Activated gamma-delta T cell treated with anti-CD3 and anti-CD28 coated beads, Interleukin-2, amount 50 U/mL, for 16 hours (primary cell): ENCODE measurements around the gene WSB1.
A peak's percentile ranks its signal among the peaks of the same experiment; 100 is the strongest.
"Not testable (repeated sequence)": the region's sequence is repeated elsewhere in the genome, so short reads cannot be mapped to it uniquely, and the experiment has no call there.

ENCODE experiments used
- DNase-seq: peaks from one replicate; pipeline ENCODE4 v3.0.0-alpha.2; 2020; ENCODE audit warnings: low read depth

Gene WSB1

GRCh38 chr17:27279132-27279531 lies 14.8 kb upstream of the WSB1 start:
- not testable (repeated sequence) for DNase-seq

- DNase-seq: no peak
Measured at GRCh38 chr17:27280527-27280926, 13.4 kb upstream of the WSB1 start.

- DNase-seq: no peak
Measured at GRCh38 chr17:27281438-27281837, 12.5 kb upstream of the WSB1 start.

- DNase-seq: no peak
Measured at GRCh38 chr17:27282054-27282551, 11.8 kb upstream of the WSB1 start.

DNA sequence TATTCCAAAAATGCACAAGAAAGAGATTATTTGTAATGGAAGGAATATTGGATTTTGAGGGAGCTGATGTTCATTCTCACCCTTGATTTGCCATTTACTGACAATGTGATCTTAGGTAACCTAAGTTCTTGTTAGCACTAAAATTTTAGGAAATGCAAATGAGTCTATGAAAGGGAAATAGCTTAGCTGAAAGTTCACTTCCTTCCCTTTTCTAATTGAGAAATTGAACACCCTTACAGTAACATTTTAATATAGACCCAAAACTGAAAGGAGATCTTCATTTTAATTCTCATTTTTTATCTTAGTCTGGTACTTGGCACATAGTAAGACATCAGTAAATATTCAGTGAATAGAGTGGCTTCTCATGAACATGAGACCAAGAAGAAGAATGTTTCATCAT lies 10.9 kb upstream of the WSB1 start:
- no peak for DNase-seq

GRCh38 chr17:27283751-27284150 lies 10.2 kb upstream of the WSB1 start:
- no peak for DNase-seq

GRCh38 chr17:27284811-27285415 lies 9.0 kb upstream of the WSB1 start:
- no peak for DNase-seq

- DNase-seq: no peak
Measured at GRCh38 chr17:27285516-27285915, 8.4 kb upstream of the WSB1 start.

GRCh38 chr17:27288183-27288582 lies 5.7 kb upstream of the WSB1 start:
- no peak for DNase-seq

DNA sequence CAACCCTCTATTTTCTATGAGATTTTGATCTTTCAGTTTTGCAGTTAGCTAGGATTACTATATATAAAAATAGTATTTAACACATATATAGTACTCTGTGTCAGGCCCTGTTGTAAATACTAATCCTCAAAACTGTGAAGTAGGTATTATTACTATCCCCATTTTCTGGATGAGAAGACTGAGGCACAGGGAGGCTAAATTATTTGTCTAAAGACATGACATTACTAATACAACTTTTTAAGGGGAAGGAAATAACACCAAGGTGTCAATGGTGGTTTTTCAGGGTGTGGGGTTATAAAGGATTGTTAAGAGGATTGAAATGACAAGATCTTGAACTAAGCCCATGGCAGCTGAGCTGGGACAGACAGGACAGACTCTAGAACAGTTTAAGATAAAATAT lies 4.1 kb upstream of the WSB1 start:
- DNase-seq: no peak

GRCh38 chr17:27290916-27291598 lies 2.9 kb upstream of the WSB1 start:
- no peak for DNase-seq

DNA sequence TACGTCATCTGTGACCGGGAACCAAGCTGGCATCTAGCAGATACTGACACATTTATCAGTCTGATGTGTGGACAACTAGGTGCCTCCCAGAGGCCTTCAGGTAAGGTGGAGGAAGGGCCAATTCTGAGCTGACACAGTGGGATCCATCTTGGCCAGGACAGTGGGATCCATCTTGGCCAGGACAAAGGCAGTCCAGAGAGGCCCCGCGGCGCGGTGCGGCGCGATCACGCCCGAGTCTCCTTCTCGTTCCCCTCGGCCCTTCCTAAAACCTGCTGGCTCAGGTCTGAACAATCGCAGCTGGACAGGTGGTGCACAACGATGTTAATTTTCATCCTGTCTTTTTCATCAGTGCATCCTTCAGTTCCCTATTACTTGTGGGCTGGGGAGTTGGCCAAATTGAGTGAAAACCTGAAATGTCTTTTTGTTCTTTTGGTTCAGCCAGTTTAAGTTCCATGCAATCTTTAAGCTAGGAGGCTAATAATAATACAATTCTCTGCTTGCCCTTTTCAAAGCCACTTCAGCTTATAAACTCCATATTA lies 486 bp upstream of the WSB1 start:
- DNase-seq: no peak

DNA sequence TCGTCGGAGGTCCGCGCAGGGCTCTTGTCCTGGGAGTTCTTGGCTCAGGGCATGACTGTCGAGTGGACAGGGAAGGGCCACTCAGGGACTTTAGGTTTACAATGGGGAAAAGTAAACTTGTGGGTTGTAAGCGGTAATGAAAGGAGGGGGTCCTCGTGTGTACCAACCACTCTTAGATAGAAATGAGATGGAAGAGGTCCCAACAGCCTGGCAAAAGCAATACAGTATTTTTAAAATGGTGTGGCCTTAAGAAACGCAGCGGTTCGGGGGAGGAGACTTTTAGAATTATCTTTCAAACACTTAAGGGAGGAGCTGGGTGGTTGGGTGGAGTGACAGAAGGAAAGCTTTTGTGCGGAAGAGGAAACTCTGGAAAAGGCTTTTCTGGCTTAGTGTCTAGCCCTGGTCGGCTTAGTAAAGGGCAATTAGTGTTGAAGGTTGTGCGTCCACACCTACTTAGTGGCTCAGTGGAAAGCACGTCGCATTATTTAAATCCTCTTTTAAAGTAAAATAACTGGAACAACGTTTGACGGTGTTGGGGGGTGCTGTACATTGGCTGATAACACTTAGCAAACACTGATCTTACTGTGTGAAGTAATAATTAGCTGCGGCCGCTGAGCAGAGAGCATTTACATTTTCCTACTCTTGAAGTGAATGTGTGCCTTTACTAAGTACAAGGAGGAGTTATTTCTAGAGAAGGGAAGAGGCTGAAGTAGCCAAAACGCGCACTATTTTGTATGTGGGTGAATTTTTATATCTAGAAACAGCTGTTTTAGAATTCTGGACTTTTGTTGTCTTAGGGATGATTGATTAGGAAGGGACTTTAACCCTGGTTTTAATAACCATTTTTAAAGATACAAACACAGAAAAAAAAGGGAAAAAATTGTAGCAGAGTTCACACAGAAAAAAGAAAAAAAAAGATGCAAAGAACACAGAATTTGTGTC lies 1.0 kb downstream of the WSB1 start:
- peak; percentile 12 for DNase-seq

DNA sequence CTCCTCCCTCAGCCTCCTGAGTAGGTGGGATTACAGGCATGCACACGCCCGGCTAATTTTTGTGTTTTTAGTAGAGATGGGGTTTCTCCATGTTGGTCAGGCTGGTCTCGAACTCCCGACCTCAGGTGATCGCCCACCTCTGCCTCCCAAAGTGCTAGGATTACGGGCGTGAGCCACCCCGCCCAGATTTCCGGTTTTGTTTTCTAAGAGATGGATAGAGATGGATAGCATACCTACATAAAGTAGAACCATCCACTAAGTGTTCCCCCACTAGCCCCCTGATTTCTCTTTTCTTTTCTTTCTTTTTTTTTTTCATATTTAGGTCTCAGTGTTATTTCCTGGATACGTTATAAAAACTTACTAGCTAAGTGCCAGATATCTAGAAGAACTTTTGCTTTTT lies 2.0 kb downstream of the WSB1 start:
- no peak for DNase-seq

- DNase-seq: no peak
Measured at GRCh38 chr17:27296428-27296979, 2.6 kb downstream of the WSB1 start.

GRCh38 chr17:27299384-27300049 lies 5.6 kb downstream of the WSB1 start:
- DNase-seq: no peak

DNA sequence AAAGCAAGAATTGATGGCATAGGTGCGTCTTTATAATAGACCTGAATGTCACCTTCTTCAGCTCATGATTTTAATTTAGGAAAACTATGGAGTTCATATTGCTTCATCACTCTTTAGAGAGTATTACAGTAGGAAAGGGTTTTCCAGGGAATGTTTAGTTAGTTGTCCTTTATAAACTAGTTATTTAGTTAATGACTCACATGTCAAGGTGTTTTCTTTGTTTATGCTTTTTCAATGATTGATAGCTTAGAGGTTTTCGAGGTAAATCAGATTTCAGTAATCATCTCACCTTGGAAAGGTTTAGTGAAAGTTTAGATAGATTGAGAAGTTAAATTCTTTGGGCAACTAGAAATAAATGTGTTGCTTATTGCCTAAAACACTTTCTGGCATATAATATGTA lies 9.8 kb downstream of the WSB1 start:
- DNase-seq: no peak

DNA sequence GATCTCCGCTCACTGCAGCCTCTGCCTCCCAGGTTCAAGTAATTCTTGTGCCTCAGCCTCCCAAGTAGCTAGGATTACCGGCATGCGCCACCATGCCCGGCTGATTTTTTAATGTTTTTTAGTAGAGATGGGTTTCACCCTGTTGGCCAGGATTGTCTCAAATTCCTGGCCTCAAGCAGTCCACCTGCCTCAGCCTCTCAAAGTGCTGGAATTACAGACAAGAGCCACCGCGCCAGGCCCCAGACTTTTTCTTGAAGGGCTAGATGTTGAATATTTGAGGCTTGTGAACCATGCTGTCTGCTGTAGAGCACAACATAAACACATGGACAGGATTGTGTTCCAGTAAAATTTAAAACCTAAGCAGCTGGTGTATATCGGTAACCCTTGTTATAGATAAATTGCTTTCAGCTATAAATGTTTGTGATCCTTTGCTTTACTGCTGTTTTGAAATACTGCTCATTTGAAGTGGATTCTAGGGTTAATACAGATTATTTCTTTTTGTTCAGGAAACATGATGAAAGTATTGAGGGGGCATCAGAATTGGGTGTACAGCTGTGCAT lies 12.4 kb downstream of the WSB1 start:
- DNase-seq: no peak

DNA sequence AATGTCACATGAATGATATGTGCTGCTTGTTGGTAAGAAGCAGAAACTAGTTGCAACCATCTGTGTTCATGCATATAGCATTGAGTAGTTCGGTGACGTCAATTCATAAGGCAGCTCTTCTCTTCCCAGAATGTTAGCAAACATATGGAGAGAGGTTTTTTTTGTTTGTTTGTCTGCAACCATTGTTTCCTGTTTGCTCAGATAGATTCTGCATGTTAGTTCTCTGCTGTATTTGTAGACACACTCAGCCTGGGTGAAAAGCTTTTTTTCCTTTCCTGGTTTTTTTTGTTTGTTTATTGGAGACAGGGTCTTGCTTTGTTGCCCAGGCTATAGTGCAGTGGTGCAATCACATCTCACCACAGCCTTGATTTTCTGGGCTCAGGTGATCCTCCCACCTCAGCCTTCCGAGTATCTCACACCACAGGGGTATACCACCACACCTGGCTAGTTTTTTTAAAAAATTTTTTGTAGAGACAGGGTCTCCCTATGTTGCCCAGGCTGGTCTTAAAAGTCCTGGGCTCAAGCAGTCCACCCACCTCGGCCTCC lies 16.7 kb downstream of the WSB1 start:
- DNase-seq: no peak

- no peak for DNase-seq
Measured at GRCh38 chr17:27313301-27313700, 19.4 kb downstream of the WSB1 start.

DNA sequence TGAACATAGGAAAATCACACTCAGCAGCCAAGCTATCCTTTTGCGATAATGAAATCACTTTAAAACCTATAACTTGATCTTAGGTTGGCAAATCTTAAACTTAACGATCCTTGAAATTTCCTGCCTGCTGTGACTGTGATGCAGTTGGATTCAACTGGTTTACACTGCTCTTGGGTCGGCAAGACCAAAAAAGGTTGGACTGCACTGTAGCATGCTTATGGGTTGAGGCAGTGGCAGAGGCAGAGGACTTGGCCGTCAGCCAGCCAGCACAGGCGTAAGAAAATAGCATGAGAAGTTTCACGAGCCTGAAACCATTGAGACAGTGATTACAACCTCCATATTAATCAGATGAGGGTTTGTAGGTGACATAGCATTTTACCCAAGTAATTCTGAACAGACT lies 21.4 kb downstream of the WSB1 start:
- no peak for DNase-seq
